SK-N-SH (cell line): ENCODE data around the gene GTF3C1. TPM values are rescaled to one million over a fixed set of nuclear protein-coding genes. Genes with fewer than 3 reads are reported as not detected.

Source experiments
- CTCF ChIA-PET: fragments of 300-600, 350-600 bp; formaldehyde crosslinking; extraction: SDS; loops from one replicate; lab custom pipeline; 2021; lab: Yijun Ruan, JAX
- POLR2A ChIA-PET: fragments of 350-600 bp; sonication (Branson Sonifier 250); formaldehyde crosslinking; extraction: SDS; loops from one replicate; lab custom pipeline; 2020; ENCODE audit warnings: antibody characterized with exemption, inconsistent platforms; lab: Yijun Ruan, JAX
- DNase-seq: peaks from one replicate; pipeline ENCODE4 v3.0.0; 2012
- H2AFZ ChIP-seq: fragments of 200-600 bp; sonication (generic); 2 replicates; pipeline ENCODE4 v1.8.1; 2016; ENCODE audit warnings: antibody characterized with exemption, mild to moderate bottlenecking, low read depth
- H3F3A ChIP-seq: fragments of 200-600 bp; sonication (generic); replicated peaks from 2 replicates; pipeline ENCODE3; 2016; ENCODE audit warnings: antibody characterized with exemption, mild to moderate bottlenecking; ENCODE audit not compliant: insufficient read depth
- H3K27ac ChIP-seq, 2 experiments: fragments of 200-500 bp in 1 of 2; fragments of 200-600 bp in 1 of 2; sonication (Bioruptor generic) in 1 of 2; sonication (generic), shearing (Covaris generic) in 1 of 2; 2 replicates each; pipeline versions ENCODE4 v1.5.1 to v1.6.1; 2014 to 2016; ENCODE audit warnings: low read depth in 2 of 2, inconsistent platforms in 1 of 2, low read length in 1 of 2, mild to moderate bottlenecking in 1 of 2, mixed read lengths in 1 of 2
- H3K27me3 ChIP-seq: fragments of 200-600 bp; sonication (generic), shearing (Covaris generic); 2 replicates; pipeline ENCODE4 v1.6.1; 2016; ENCODE audit warnings: mixed run types; ENCODE audit not compliant: insufficient read depth
- H3K36me3 ChIP-seq, 2 experiments: fragments of 200-500 bp in 1 of 2; fragments of 200-600 bp in 1 of 2; sonication (Bioruptor generic) in 1 of 2; sonication (generic) in 1 of 2; replicated peaks in 1 of 2; 2 replicates each; pipeline versions ENCODE3 to v1.5.1; 2014 to 2016; ENCODE audit warnings: low read length in 1 of 2, mild to moderate bottlenecking in 1 of 2; ENCODE audit not compliant: insufficient read depth in 2 of 2, control insufficient read depth in 1 of 2
- H3K4me1 ChIP-seq, 2 experiments: fragments of 200-500 bp in 1 of 2; fragments of 200-600 bp in 1 of 2; sonication (Bioruptor generic) in 1 of 2; sonication (generic), shearing (Covaris generic) in 1 of 2; 2 replicates each; pipeline versions ENCODE4 v1.5.1 to v1.6.1; 2014 to 2016; ENCODE audit warnings: low read depth in 1 of 2, low read length in 1 of 2, mixed run types in 1 of 2; ENCODE audit not compliant: insufficient read depth in 2 of 2, control insufficient read depth in 1 of 2
- H3K4me2 ChIP-seq: fragments of 200-600 bp; sonication (generic), shearing (Covaris generic); 2 replicates; pipeline ENCODE4 v1.6.1; 2017; ENCODE audit warnings: mixed run types
- H3K4me3 ChIP-seq, 2 experiments: fragments of 200-500 bp in 1 of 2; fragments of 200-600 bp in 1 of 2; sonication (Bioruptor generic) in 1 of 2; sonication (generic), shearing (Covaris generic) in 1 of 2; 2 replicates each; pipeline versions ENCODE4 v1.5.1 to v1.8.1; 2014 to 2016; ENCODE audit warnings: low read depth in 2 of 2, inconsistent platforms in 1 of 2, low read length in 1 of 2, mild to moderate bottlenecking in 1 of 2, mixed read lengths in 1 of 2, moderate library complexity in 1 of 2
- H3K79me2 ChIP-seq: fragments of 200-600 bp; sonication (generic); 2 replicates; pipeline ENCODE4 v1.8.1; 2017; ENCODE audit warnings: mild to moderate bottlenecking; ENCODE audit not compliant: insufficient read depth
- H3K9ac ChIP-seq: fragments of 200-600 bp; sonication (generic); 2 replicates; pipeline ENCODE4 v1.6.1; 2017; ENCODE audit warnings: mixed run types
- H3K9me2 ChIP-seq: fragments of 200-600 bp; sonication (generic); 2 replicates; pipeline ENCODE4 v1.6.1; 2017; ENCODE audit warnings: mixed run types
- H3K9me3 ChIP-seq: fragments of 200-600 bp; sonication (generic); 2 replicates; pipeline ENCODE4 v1.6.1; 2017; ENCODE audit warnings: mixed run types, mild to moderate bottlenecking, moderate library complexity
- H4K20me1 ChIP-seq: fragments of 200-600 bp; sonication (generic); 2 replicates; pipeline ENCODE4 v1.6.1; 2017; ENCODE audit warnings: mild to moderate bottlenecking, mixed run types; ENCODE audit not compliant: insufficient read depth
- ELF1 ChIP-seq: IDR thresholded peaks from 2 replicates; pipeline ENCODE4 v1.4.0; 2012
- FOSL2 ChIP-seq: IDR thresholded peaks from 2 replicates; pipeline ENCODE4 v1.4.0; 2012; ENCODE audit warnings: low read depth, mild to moderate bottlenecking, moderate library complexity, borderline replicate concordance
- JUND ChIP-seq: IDR thresholded peaks from 2 replicates; pipeline ENCODE4 v1.4.0; 2012
- MXI1 ChIP-seq: IDR thresholded peaks from 2 replicates; pipeline ENCODE4 v1.6.1; 2012; ENCODE audit warnings: mild to moderate bottlenecking, low read depth, low read length, improper control_type of control experiment
- POLR2AphosphoS5 ChIP-seq: IDR thresholded peaks from 2 replicates; pipeline ENCODE4 v1.6.1; 2012; ENCODE audit warnings: low read depth, low read length
- RAD21 ChIP-seq: IDR thresholded peaks from 2 replicates; pipeline ENCODE4 v1.6.1; 2012; ENCODE audit warnings: mild to moderate bottlenecking, low read length
- RFX5 ChIP-seq: IDR thresholded peaks from 2 replicates; pipeline ENCODE4 v1.6.1; 2012; ENCODE audit warnings: mild to moderate bottlenecking, improper control_type of control experiment, low read length
- RXRA ChIP-seq: IDR thresholded peaks from 2 replicates; pipeline ENCODE4 v1.4.0; 2012; ENCODE audit warnings: low read depth, mild to moderate bottlenecking, borderline replicate concordance
- SIN3A ChIP-seq: IDR thresholded peaks from 2 replicates; pipeline ENCODE4 v1.6.1; 2012; ENCODE audit warnings: low read depth, mild to moderate bottlenecking, low read length, moderate library complexity, borderline replicate concordance
- TAF1 ChIP-seq: IDR thresholded peaks from 2 replicates; pipeline ENCODE4 v1.6.1; 2012; ENCODE audit warnings: low read depth, mild to moderate bottlenecking, low read length, moderate library complexity, borderline replicate concordance
- WGBS: methylation state at CpG from one replicate; pipeline ENCODE4 v1.1.6; 2017; ENCODE audit warnings: low lambda C conversion rate; 5-methylcytosine and 5-hydroxymethylcytosine counted together
- polyA plus RNA-seq, 3 experiments: library from polyadenylated mRNA; depleted of rRNA; stranded (reverse); fragments of >200 nt; gene quantifications; 2 replicates each; pipeline ENCODE4 v1.2.3, GENCODE V29; 2012
- TF ChIP-seq, protein P1 (sequence below): IDR thresholded peaks from 2 replicates; pipeline ENCODE4; 2012
- TF ChIP-seq, protein P2 (sequence below): fragments of 200-600 bp; sonication (generic); IDR thresholded peaks from 2 replicates; pipeline ENCODE4 v1.6.1; 2017; ENCODE audit warnings: antibody characterized with exemption, mild to moderate bottlenecking, moderate library complexity
- TF ChIP-seq, protein P3 (sequence below): IDR thresholded peaks from 2 replicates; pipeline ENCODE4 v1.4.0; 2012; ENCODE audit warnings: low read depth, borderline replicate concordance
- TF ChIP-seq, protein P4 (sequence below): IDR thresholded peaks from 2 replicates; pipeline ENCODE4 v1.4.0; 2012; ENCODE audit warnings: low read depth, borderline replicate concordance
- TF ChIP-seq, protein P5 (sequence below): IDR thresholded peaks from 2 replicates; pipeline ENCODE4 v1.6.1; 2012; ENCODE audit warnings: mild to moderate bottlenecking, low read depth, low read length, moderate library complexity

GTF3C1 gene
- polyA plus RNA-seq, 1 of the 3 experiments (the other 2 are of a cell fraction), result 47.2 TPM

DNA sequence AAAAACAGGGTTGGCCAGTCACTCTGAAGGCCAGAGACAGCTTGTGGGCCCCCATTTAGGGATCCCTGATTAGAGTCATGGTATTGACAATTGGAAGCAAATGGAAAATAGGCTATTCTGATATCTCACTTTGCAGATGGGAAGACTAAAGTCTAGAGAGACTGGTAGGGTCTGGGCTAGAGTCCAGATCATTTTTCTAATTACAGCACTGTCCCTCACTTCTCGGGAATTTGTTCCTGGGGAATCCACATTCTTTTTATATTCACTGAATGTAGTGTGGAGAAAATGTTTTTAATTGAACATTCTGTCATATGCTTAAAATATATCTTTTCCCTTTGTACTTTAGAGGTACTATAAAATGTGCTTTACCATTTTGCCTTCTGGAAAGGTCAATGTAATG is 1.3 kb upstream of the GTF3C1 start:
- CTCF ChIA-PET, result no interaction called here
- Histone ChIP-seq H3K27me3 (no peaks in the 10 kb centered on the region), H3K9ac (peak overlapping the region; percentile 87), H3K4me3 (peak overlapping the region; percentile 75 to 99), H2AFZ (no peak overlapping the region), H3K79me2 (peaks cover 85% of the 10 kb centered on the region), H3K9me3 (no peaks in the 10 kb centered on the region), H3K36me3 (no peaks in the 10 kb centered on the region), H3K4me1 (peaks cover 15 to 17% of the 10 kb centered on the region in 2 experiments; a peak in 2 of 4 replicates), H3K9me2 (no peaks in the 10 kb centered on the region), H3K4me2 (peak overlapping the region; percentile 81), H4K20me1 (peaks cover 30% of the 10 kb centered on the region), H3K27ac (peak overlapping the region in 1 of 2 experiments; percentile 80; a peak in 2 of 4 replicates), H3F3A (no peaks in the 10 kb centered on the region)
- WGBS, result 36% methylated on average over 1 of the region's 1 CpG
- no peak for TF ChIP-seq POLR2AphosphoS5
- TF ChIP-seq, protein P1, sequence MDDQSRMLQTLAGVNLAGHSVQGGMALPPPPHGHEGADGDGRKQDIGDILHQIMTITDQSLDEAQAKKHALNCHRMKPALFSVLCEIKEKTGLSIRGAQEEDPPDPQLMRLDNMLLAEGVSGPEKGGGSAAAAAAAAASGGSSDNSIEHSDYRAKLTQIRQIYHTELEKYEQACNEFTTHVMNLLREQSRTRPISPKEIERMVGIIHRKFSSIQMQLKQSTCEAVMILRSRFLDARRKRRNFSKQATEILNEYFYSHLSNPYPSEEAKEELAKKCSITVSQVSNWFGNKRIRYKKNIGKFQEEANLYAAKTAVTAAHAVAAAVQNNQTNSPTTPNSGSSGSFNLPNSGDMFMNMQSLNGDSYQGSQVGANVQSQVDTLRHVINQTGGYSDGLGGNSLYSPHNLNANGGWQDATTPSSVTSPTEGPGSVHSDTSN, result no peak
- no peak for TF ChIP-seq TAF1
- no peak for TF ChIP-seq ELF1
- no peak for TF ChIP-seq FOSL2
- TF ChIP-seq RXRA, result no peak
- no peak for TF ChIP-seq RFX5
- TF ChIP-seq RAD21, result no peak
- TF ChIP-seq, protein P2, sequence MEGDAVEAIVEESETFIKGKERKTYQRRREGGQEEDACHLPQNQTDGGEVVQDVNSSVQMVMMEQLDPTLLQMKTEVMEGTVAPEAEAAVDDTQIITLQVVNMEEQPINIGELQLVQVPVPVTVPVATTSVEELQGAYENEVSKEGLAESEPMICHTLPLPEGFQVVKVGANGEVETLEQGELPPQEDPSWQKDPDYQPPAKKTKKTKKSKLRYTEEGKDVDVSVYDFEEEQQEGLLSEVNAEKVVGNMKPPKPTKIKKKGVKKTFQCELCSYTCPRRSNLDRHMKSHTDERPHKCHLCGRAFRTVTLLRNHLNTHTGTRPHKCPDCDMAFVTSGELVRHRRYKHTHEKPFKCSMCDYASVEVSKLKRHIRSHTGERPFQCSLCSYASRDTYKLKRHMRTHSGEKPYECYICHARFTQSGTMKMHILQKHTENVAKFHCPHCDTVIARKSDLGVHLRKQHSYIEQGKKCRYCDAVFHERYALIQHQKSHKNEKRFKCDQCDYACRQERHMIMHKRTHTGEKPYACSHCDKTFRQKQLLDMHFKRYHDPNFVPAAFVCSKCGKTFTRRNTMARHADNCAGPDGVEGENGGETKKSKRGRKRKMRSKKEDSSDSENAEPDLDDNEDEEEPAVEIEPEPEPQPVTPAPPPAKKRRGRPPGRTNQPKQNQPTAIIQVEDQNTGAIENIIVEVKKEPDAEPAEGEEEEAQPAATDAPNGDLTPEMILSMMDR, result no peak
- TF ChIP-seq JUND, result no peak
- TF ChIP-seq, protein P3, sequence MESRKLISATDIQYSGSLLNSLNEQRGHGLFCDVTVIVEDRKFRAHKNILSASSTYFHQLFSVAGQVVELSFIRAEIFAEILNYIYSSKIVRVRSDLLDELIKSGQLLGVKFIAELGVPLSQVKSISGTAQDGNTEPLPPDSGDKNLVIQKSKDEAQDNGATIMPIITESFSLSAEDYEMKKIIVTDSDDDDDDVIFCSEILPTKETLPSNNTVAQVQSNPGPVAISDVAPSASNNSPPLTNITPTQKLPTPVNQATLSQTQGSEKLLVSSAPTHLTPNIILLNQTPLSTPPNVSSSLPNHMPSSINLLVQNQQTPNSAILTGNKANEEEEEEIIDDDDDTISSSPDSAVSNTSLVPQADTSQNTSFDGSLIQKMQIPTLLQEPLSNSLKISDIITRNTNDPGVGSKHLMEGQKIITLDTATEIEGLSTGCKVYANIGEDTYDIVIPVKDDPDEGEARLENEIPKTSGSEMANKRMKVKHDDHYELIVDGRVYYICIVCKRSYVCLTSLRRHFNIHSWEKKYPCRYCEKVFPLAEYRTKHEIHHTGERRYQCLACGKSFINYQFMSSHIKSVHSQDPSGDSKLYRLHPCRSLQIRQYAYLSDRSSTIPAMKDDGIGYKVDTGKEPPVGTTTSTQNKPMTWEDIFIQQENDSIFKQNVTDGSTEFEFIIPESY, result no peak
- TF ChIP-seq MXI1, result no peak
- TF ChIP-seq, protein P4, sequence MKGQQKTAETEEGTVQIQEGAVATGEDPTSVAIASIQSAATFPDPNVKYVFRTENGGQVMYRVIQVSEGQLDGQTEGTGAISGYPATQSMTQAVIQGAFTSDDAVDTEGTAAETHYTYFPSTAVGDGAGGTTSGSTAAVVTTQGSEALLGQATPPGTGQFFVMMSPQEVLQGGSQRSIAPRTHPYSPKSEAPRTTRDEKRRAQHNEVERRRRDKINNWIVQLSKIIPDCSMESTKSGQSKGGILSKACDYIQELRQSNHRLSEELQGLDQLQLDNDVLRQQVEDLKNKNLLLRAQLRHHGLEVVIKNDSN, result no peak
- TF ChIP-seq SIN3A, result no peak
- TF ChIP-seq, protein P5, sequence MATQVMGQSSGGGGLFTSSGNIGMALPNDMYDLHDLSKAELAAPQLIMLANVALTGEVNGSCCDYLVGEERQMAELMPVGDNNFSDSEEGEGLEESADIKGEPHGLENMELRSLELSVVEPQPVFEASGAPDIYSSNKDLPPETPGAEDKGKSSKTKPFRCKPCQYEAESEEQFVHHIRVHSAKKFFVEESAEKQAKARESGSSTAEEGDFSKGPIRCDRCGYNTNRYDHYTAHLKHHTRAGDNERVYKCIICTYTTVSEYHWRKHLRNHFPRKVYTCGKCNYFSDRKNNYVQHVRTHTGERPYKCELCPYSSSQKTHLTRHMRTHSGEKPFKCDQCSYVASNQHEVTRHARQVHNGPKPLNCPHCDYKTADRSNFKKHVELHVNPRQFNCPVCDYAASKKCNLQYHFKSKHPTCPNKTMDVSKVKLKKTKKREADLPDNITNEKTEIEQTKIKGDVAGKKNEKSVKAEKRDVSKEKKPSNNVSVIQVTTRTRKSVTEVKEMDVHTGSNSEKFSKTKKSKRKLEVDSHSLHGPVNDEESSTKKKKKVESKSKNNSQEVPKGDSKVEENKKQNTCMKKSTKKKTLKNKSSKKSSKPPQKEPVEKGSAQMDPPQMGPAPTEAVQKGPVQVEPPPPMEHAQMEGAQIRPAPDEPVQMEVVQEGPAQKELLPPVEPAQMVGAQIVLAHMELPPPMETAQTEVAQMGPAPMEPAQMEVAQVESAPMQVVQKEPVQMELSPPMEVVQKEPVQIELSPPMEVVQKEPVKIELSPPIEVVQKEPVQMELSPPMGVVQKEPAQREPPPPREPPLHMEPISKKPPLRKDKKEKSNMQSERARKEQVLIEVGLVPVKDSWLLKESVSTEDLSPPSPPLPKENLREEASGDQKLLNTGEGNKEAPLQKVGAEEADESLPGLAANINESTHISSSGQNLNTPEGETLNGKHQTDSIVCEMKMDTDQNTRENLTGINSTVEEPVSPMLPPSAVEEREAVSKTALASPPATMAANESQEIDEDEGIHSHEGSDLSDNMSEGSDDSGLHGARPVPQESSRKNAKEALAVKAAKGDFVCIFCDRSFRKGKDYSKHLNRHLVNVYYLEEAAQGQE, result no peak
- DNase-seq, result no peak
- POLR2A ChIA-PET, result interaction anchor here (1.4 to 1.5 kb wide), 2 partner anchors 9 to 16 kb away, joined by 3 to 6 read pairs; no protein-coding TSS in a partner anchor
